Transverse colon (tissue), 4 donors: Measurements from ENCODE around the gene KCNAB2. TPM values are rescaled to one million over a fixed set of nuclear protein-coding genes. Genes with fewer than 3 reads are reported as not detected.

Source experiments
- DNase-seq: peaks from one replicate; pipeline ENCODE4 v3.0.0-alpha.2; 2019
- H3K27ac ChIP-seq, 4 donors: fragments of 200-600 bp; sonication (generic); 2 replicates each; pipeline ENCODE4 v1.5.1; 2016 to 2018; ENCODE audit warnings: inconsistent platforms in 4 of 4
- H3K27me3 ChIP-seq: fragments of 200-600 bp; sonication (generic); 2 replicates; pipeline ENCODE4 v1.5.1; 2017; ENCODE audit warnings: inconsistent platforms
- H3K36me3 ChIP-seq, 4 donors: fragments of 200-600 bp; sonication (generic); 2 replicates each; pipeline ENCODE4 v1.5.1; 2017 to 2019; ENCODE audit warnings: inconsistent platforms in 4 of 4
- H3K4me1 ChIP-seq, 4 donors: fragments of 200-600 bp; sonication (generic); 2 replicates each; pipeline ENCODE4 v1.5.1; 2017 to 2020; ENCODE audit warnings: inconsistent platforms in 4 of 4
- H3K4me3 ChIP-seq, 4 donors: fragments of 200-600 bp; sonication (generic); 1 replicate in 1 of 4; 2 replicates in 3 of 4; pipeline versions ENCODE4 v1.5.1 to v1.6.1; 2017 to 2019; ENCODE audit warnings: inconsistent platforms in 4 of 4
- H3K9me3 ChIP-seq, 2 donors: fragments of 200-600 bp; sonication (generic); 2 replicates each; pipeline ENCODE4 v1.5.1; 2017 to 2019; ENCODE audit warnings: inconsistent platforms in 2 of 2
- CTCF ChIP-seq, 5 experiments: fragments of 200-600 bp in 3 of 5; fragments of 450-650 bp in 2 of 5; sonication (generic) in 3 of 5; IDR thresholded peaks; 1 replicate in 2 of 5; 2 replicates in 3 of 5; pipeline ENCODE4 v1.5.1; 2016 to 2017; ENCODE audit warnings: antibody characterized with exemption in 5 of 5, inconsistent platforms in 3 of 5, mild to moderate bottlenecking in 2 of 5, moderate library complexity in 1 of 5
- EP300 ChIP-seq: sonication (generic); formaldehyde crosslinking; IDR thresholded peaks from one replicate; pipeline ENCODE4 v1.6.1; 2017; ENCODE audit warnings: antibody characterized with exemption, low read depth
- POLR2A ChIP-seq: fragments of 450-650 bp; IDR thresholded peaks from one replicate; pipeline ENCODE4 v1.6.1; 2016; ENCODE audit warnings: antibody characterized with exemption, mild to moderate bottlenecking, moderate library complexity
- POLR2AphosphoS5 ChIP-seq, 3 donors: sonication (generic); formaldehyde crosslinking; IDR thresholded peaks; one replicate each; pipeline ENCODE4 v1.6.1; 2016; ENCODE audit warnings: antibody characterized with exemption in 3 of 3
- WGBS, 2 donors: methylation state at CpG; one replicate each; pipeline ENCODE4 v1.1.5; 2018; ENCODE audit warnings: low coverage in 1 of 2; 5-methylcytosine and 5-hydroxymethylcytosine counted together
- in situ Hi-C, 4 donors: fragments of 200-750 bp; cut with MboI; loops; one replicate each; pipeline versions ENCODE4 v1.15.0 to v1.15.1; 2017; ENCODE audit warnings: low sequenced_read_pairs in 3 of 4, low pct_ligation_motif_present in 1 of 4, low pct_unique_long_range_greater_than_20kb in 1 of 4
- intact Hi-C: fragments of 100-400 bp; cut with DNase I; formaldehyde crosslinking; loops from one replicate; pipeline ENCODE4 v1.15.1; 2023; ENCODE audit warnings: low total_unique reads
- total RNA-seq, 4 donors: library from RNA; depleted of rRNA; stranded (reverse); fragments of >200 nt; gene quantifications; one replicate each; pipeline ENCODE4 v1.1.0, GENCODE V29; 2016

The KCNAB2 gene
- total RNA-seq, 4 donors from 2014 or later = 1.00 to 25.4 (median 7.9) TPM

DNA sequence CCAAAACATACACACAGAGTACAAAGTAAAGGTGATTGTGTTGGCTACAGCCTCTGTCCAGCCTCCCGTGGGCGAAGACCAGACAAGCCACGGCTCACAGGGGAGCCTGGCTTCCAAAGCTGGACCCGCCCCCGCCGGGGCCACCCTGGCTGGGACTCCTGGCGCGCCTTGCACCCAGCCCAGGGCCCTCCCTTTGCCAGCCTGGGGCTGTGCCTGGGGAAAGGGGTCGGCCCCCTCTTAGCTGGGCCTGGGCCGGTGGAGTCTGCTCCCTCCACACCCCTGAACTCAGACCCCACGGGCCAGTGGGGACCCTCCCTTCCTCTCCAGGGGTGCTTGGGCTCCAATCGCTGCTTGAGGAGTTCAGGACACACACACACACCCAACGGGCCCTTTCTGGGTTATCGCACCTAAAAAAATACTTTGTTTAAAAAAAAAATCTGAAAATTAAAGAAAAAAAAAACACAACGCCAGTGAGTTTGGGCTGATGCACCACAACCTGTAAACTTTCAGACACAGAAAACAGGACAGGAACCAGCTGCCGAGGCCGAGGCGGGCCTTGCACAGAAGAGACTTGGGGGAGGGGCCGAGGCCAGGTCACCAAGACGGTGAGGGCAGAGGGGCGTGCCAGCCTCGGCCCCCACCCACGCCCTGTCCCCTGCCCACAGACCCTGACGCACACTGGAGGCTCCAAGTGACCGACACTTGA lies 56.3 kb downstream of the KCNAB2 start:
- TF ChIP-seq EP300 (no peak), CTCF (IDR thresholded peaks at IDR 0.05) (no peak), POLR2A (no peak), POLR2AphosphoS5 (IDR thresholded peaks at IDR 0.05) (no peak)
- no peak for DNase-seq
- in situ Hi-C loops (no loop called here), intact Hi-C loops (no loop called here)
- Histone ChIP-seq H3K36me3 (no peaks in the 10 kb centered on the region), H3K27me3 (peaks cover 31% of the 10 kb centered on the region), H3K27ac (no peak overlapping the region), H3K4me1 (no peaks in the 10 kb centered on the region), H3K4me3 (no peak overlapping the region), H3K9me3 (no peaks in the 10 kb centered on the region)
- 17 to 34% methylated on average over 5 to 25 of the region's 25 CpGs for WGBS, 2 donors

GRCh38 chr1:6102532-6102845 lies 56.8 kb downstream of the KCNAB2 start:
- Histone ChIP-seq H3K9me3 (no peaks in the 10 kb centered on the region), H3K4me1 (no peaks in the 10 kb centered on the region), H3K27me3 (peaks cover 31% of the 10 kb centered on the region), H3K4me3 (no peak overlapping the region), H3K36me3 (no peaks in the 10 kb centered on the region), H3K27ac (no peak overlapping the region)
- intact Hi-C loops = no loop called here
- in situ Hi-C loops = no loop called here
- no peak for TF ChIP-seq POLR2A
- no peak for TF ChIP-seq CTCF (IDR thresholded peaks at IDR 0.05)
- TF ChIP-seq POLR2AphosphoS5 (IDR thresholded peaks at IDR 0.05) = no peak
- TF ChIP-seq EP300 = no peak
- WGBS, 2 donors = 69% methylated on average over 9 of the region's 9 CpGs; no CpG with 5 or more reads in 1 of the 2 donors
- DNase-seq = no peak

DNA sequence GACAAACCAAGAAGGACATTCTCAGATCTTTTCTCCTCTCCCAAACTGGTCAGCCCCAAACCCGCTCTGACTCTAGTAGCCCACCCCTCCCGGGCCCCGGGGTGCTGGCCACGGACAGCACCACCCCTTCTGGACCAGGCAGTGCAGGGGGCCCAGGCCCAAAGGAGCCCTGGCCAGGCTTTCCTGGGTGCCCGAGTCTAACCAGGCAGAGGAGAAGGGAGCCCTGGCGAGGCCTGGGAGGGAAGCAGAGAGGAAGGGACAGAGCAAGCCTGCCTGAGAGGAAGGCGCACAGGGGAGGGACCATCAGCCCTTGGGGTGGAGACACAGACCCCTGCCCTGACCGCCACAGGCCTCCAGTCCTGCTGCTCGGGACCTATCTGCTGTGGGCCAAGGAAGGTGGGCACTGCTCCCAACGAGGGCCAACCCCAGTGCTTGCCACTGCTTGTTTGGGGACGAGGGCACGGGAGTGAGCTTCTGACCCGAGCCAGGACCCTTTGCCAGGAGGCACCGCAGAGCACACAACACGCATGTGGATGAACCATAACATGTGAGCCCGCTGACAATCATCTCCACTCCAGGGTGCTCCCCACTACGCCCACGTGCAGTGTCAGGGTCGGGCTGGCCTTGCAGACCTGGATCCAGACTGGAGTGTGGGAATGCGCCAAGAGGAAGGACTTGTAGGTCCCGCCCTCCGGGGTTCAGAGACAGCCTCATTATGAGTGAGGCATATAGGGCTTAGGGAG lies 57.6 kb downstream of the KCNAB2 start:
- in situ Hi-C loops = no loop called here

More for the DNA sequence above, 57.6 kb downstream of the KCNAB2 start:
- no peak for TF ChIP-seq EP300
- TF ChIP-seq CTCF (IDR thresholded peaks at IDR 0.05) = no peak
- TF ChIP-seq POLR2A = no peak
- TF ChIP-seq POLR2AphosphoS5 (IDR thresholded peaks at IDR 0.05) = no peak
- DNase-seq = no peak
- H3K4me1 ChIP-seq = no peaks in the 10 kb centered on the region
- 76 to 100% methylated on average over 1 to 22 of the region's 22 CpGs for WGBS, 2 donors
- H3K27me3 ChIP-seq = peaks cover 31% of the 10 kb centered on the region
- no peaks in the 10 kb centered on the region for H3K9me3 ChIP-seq
- H3K27ac ChIP-seq = no peak overlapping the region
- no peaks in the 10 kb centered on the region for H3K36me3 ChIP-seq
- intact Hi-C loops = no loop called here
- no peak overlapping the region for H3K4me3 ChIP-seq
